CD14-positive monocyte (primary cell): ENCODE measurements around the gene CYFIP2. TPM values are rescaled to one million over a fixed set of nuclear protein-coding genes. Genes with fewer than 3 reads are reported as not detected.

Source experiments
- DNase-seq, 3 donors: peaks; one replicate each; pipeline ENCODE4 v3.0.0-alpha.2; 2011 to 2022
- H2AFZ ChIP-seq: 2 replicates; pipeline ENCODE4 v1.6.0; 2012; ENCODE audit warnings: mild to moderate bottlenecking, low read depth, low read length, inconsistent platforms; ENCODE audit not compliant: insufficient read depth, poor library complexity, severe bottlenecking
- H3K27ac ChIP-seq, 2 donors: 1 replicate in 1 of 2; 2 replicates in 1 of 2; pipeline ENCODE4 v1.5.1; 2012 to 2013; ENCODE audit warnings: low read length in 2 of 2, control low read depth in 1 of 2, inconsistent platforms in 1 of 2, low read depth in 1 of 2, mild to moderate bottlenecking in 1 of 2
- H3K27me3 ChIP-seq, 2 donors: one replicate each; pipeline versions ENCODE4 v1.6.0 to v1.6.1; 2011 to 2013; ENCODE audit warnings: low read length in 2 of 2; ENCODE audit not compliant: control insufficient read depth in 2 of 2, insufficient read depth in 2 of 2
- H3K36me3 ChIP-seq, 2 donors: replicated peaks in 1 of 2; 1 replicate in 1 of 2; 2 replicates in 1 of 2; pipeline versions ENCODE4 v1.5.1 to v1.6.1; 2012 to 2013; ENCODE audit warnings: low read length in 2 of 2, control low read depth in 1 of 2, inconsistent platforms in 1 of 2, mild to moderate bottlenecking in 1 of 2; ENCODE audit not compliant: insufficient read depth in 2 of 2, control insufficient read depth in 1 of 2
- H3K4me1 ChIP-seq, 2 donors: 1 replicate in 1 of 2; 2 replicates in 1 of 2; pipeline versions ENCODE4 v1.5.1 to v1.6.1; 2012 to 2013; ENCODE audit warnings: low read length in 2 of 2, control low read depth in 1 of 2, inconsistent platforms in 1 of 2, mild to moderate bottlenecking in 1 of 2, moderate library complexity in 1 of 2; ENCODE audit not compliant: insufficient read depth in 2 of 2, control insufficient read depth in 1 of 2
- H3K4me2 ChIP-seq: replicated peaks from 2 replicates; pipeline ENCODE3; 2012; ENCODE audit warnings: low read length, moderate library complexity, mild to moderate bottlenecking; ENCODE audit not compliant: poor library complexity, severe bottlenecking; ENCODE audit errors: extremely low read depth
- H3K4me3 ChIP-seq, 3 experiments: fragments of 200-600 bp in 1 of 3; sonication (generic) in 1 of 3; replicated peaks in 1 of 3; 1 replicate in 2 of 3; 2 replicates in 1 of 3; pipeline ENCODE4 v1.5.1; 2011 to 2013; ENCODE audit warnings: low read length in 3 of 3, mild to moderate bottlenecking in 3 of 3, control low read depth in 2 of 3, low read depth in 2 of 3, inconsistent platforms in 1 of 3, moderate library complexity in 1 of 3
- H3K79me2 ChIP-seq: 2 replicates; pipeline ENCODE4 v1.6.0; 2012; ENCODE audit warnings: mild to moderate bottlenecking, control low read depth, inconsistent platforms, low read length, moderate library complexity; ENCODE audit not compliant: insufficient read depth
- H3K9ac ChIP-seq: 2 replicates; pipeline ENCODE4 v1.6.0; 2017; ENCODE audit warnings: low read length, mild to moderate bottlenecking; ENCODE audit not compliant: insufficient read depth, poor library complexity, severe bottlenecking
- H3K9me3 ChIP-seq, 2 donors: replicated peaks in 1 of 2; 1 replicate in 1 of 2; 2 replicates in 1 of 2; pipeline versions ENCODE4 v1.5.1 to v1.6.1; 2012 to 2013; ENCODE audit warnings: low read length in 2 of 2, control low read depth in 1 of 2; ENCODE audit not compliant: control insufficient read depth in 1 of 2, insufficient read depth in 1 of 2
- H4K20me1 ChIP-seq: 2 replicates; pipeline ENCODE4 v1.6.0; 2012; ENCODE audit warnings: mild to moderate bottlenecking, low read length, control low read depth, moderate library complexity; ENCODE audit not compliant: insufficient read depth
- H3K27ac Mint-ChIP-seq, 7 donors: one replicate each; pipeline ENCODE4 v1.8.0; 2020; ENCODE audit warnings: mild to moderate bottlenecking in 7 of 7, mixed read lengths in 7 of 7, moderate library complexity in 6 of 7, inconsistent platforms in 2 of 7
- H3K27me3 Mint-ChIP-seq, 3 donors: one replicate each; pipeline ENCODE4 v1.8.0; 2021 to 2022; ENCODE audit warnings: low read depth in 3 of 3, mild to moderate bottlenecking in 3 of 3, mixed read lengths in 3 of 3, moderate library complexity in 3 of 3, inconsistent platforms in 1 of 3
- H3K36me3 Mint-ChIP-seq, 2 donors: one replicate each; pipeline ENCODE4 v1.8.0; 2020; ENCODE audit warnings: mixed read lengths in 2 of 2, inconsistent platforms in 1 of 2, mild to moderate bottlenecking in 1 of 2
- H3K4me1 Mint-ChIP-seq: one replicate; pipeline ENCODE4 v1.8.0; 2020; ENCODE audit warnings: mild to moderate bottlenecking, mixed read lengths
- H3K4me3 Mint-ChIP-seq, 2 donors: one replicate each; pipeline ENCODE4 v1.8.0; 2020; ENCODE audit warnings: mild to moderate bottlenecking in 2 of 2, mixed read lengths in 2 of 2, moderate library complexity in 1 of 2
- H3K9me3 Mint-ChIP-seq, 7 donors: one replicate each; pipeline ENCODE4 v1.8.0; 2020 to 2022; ENCODE audit warnings: mixed read lengths in 7 of 7, mild to moderate bottlenecking in 6 of 7, moderate library complexity in 6 of 7, inconsistent platforms in 2 of 7
- WGBS: methylation state at CpG from one replicate; pipeline ENCODE4 v1.1.5; 2013; ENCODE audit warnings: missing lambda C conversion rate; ENCODE audit not compliant: insufficient coverage; 5-methylcytosine and 5-hydroxymethylcytosine counted together
- intact Hi-C, 2 donors: fragments of 100-400 bp; cut with micrococcal nuclease; formaldehyde crosslinking; loops; one replicate each; pipeline versions ENCODE4 v1.15.0 to v1.15.1; 2023
- polyA plus RNA-seq, 3 donors: library from polyadenylated mRNA; depleted of rRNA in 1 of 3; unstranded in 2 of 3; stranded (reverse) in 1 of 3; fragments of 300-500 nt in 2 of 3; fragments of >200 nt in 1 of 3; fragmentation: Illumina TruSeq in 2 of 3; gene quantifications; 1 replicate in 2 of 3; 2 replicates in 1 of 3; pipeline ENCODE4 v1.2.3, GENCODE V29; 2012 to 2021
- TF ChIP-seq, protein P1 (sequence below): fragments of 200-600 bp; IDR thresholded peaks from one replicate; pipeline ENCODE4 v1.8.0; 2022; ENCODE audit warnings: antibody characterized with exemption, mild to moderate bottlenecking

The CYFIP2 gene
- polyA plus RNA-seq, 3 donors = 33.6 to 45.6 (median 36.0) TPM

GRCh38 chr5:157270771-157271170 is 4.8 kb downstream of the CYFIP2 start:
- Histone ChIP-seq H3K9me3 (no peaks in the 10 kb centered on the region), H2AFZ (no peak overlapping the region), H3K4me1 (peaks cover 70 to 92% of the 10 kb centered on the region in 2 donors), H4K20me1 (no peaks in the 10 kb centered on the region), H3K9ac (no peak overlapping the region), H3K4me2 (no peak overlapping the region), H3K27ac (peak overlapping the region in 1 of 2 donors; percentile 90), H3K36me3 (no peaks in the 10 kb centered on the region), H3K79me2 (peaks cover 59% of the 10 kb centered on the region), H3K27me3 (no peaks in the 10 kb centered on the region), H3K4me3 (peak overlapping the region in 1 of 3 experiments; percentile 7)
- Mint-ChIP-seq H3K27me3 (peaks cover 0 to 12% (median 0%) of the 10 kb centered on the region in 3 donors), H3K9me3 (peaks cover 0 to 3% (median 0%) of the 10 kb centered on the region in 7 donors), H3K36me3 (peaks cover 12 to 19% of the 10 kb centered on the region in 2 donors), H3K4me1 (peaks cover 72% of the 10 kb centered on the region), H3K27ac (peak overlapping the region in 4 of 7 donors; percentile 11 to 97 (median 88)), H3K4me3 (no peak overlapping the region)
- intact Hi-C loops = no loop called here
- WGBS = 67% methylated on average over 2 of the region's 3 CpGs
- TF ChIP-seq, protein P1, sequence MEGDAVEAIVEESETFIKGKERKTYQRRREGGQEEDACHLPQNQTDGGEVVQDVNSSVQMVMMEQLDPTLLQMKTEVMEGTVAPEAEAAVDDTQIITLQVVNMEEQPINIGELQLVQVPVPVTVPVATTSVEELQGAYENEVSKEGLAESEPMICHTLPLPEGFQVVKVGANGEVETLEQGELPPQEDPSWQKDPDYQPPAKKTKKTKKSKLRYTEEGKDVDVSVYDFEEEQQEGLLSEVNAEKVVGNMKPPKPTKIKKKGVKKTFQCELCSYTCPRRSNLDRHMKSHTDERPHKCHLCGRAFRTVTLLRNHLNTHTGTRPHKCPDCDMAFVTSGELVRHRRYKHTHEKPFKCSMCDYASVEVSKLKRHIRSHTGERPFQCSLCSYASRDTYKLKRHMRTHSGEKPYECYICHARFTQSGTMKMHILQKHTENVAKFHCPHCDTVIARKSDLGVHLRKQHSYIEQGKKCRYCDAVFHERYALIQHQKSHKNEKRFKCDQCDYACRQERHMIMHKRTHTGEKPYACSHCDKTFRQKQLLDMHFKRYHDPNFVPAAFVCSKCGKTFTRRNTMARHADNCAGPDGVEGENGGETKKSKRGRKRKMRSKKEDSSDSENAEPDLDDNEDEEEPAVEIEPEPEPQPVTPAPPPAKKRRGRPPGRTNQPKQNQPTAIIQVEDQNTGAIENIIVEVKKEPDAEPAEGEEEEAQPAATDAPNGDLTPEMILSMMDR = no peak
- no peak for DNase-seq

DNA sequence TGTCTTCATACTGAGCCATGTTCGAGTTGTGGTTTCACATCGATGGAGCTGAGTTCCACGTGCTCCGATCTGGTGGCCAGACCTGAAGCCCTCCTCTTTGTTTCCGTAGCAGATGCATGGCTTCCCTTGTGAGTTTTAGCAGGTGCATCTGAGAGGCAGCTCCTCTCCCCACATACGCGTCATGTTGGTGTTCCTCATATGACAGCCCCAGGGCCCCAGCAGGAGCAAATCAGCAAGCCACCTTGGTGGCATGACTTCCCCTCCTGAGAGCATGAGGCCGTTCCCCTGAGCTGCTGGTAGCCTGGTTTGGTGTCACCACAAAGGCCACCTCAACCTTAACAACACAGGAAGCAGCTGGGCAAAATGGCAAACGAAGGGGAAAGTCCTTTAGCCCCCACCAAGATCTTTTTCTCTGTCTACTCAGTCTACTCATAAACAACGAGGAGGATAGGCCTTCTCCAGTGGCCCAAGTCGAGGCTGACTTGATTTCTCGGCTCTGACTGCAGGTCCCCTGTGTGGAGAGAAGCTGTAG is 5.9 kb downstream of the CYFIP2 start:
- peak; percentile 64 to 72 (median 71) for DNase-seq
- H3K4me3 Mint-ChIP-seq = peak overlapping the region in 1 of 2 donors; percentile 26
- peak overlapping the region; percentile 92 to 97 (median 96) for H3K27ac Mint-ChIP-seq
- intact Hi-C loops = no loop called here
- H3K27ac ChIP-seq = peak overlapping the region; percentile 86 to 90
- WGBS = 7% methylated on average over 10 of the region's 12 CpGs
- H3K4me1 Mint-ChIP-seq = peaks cover 69% of the 10 kb centered on the region
- H3K9me3 Mint-ChIP-seq = peaks cover 0 to 3% (median 0%) of the 10 kb centered on the region in 7 donors
- H3K4me1 ChIP-seq = peaks cover 66 to 84% of the 10 kb centered on the region in 2 donors
- TF ChIP-seq, protein P1 = no peak
- H2AFZ ChIP-seq = peak overlapping the region; percentile 41
- peaks cover 62% of the 10 kb centered on the region for H3K79me2 ChIP-seq
- no peaks in the 10 kb centered on the region for H3K9me3 ChIP-seq
- no peaks in the 10 kb centered on the region for H4K20me1 ChIP-seq
- H3K27me3 Mint-ChIP-seq = peaks cover 0 to 7% (median 0%) of the 10 kb centered on the region in 3 donors
- peaks cover 12 to 19% of the 10 kb centered on the region in 2 donors for H3K36me3 Mint-ChIP-seq
- H3K36me3 ChIP-seq = no peaks in the 10 kb centered on the region
- H3K4me2 ChIP-seq = peak overlapping the region; percentile 52
- H3K9ac ChIP-seq = peak overlapping the region; percentile 55
- H3K27me3 ChIP-seq = no peaks in the 10 kb centered on the region
- H3K4me3 ChIP-seq = peak overlapping the region in 1 of 3 experiments; percentile 38
